GM12878 (cell line): ENCODE results near the gene PUS3.

Experiments used
- ATF2 ChIP-seq: IDR thresholded peaks from 2 replicates; pipeline ENCODE4 v1.6.1; 2012; ENCODE audit warnings: low read length, inconsistent platforms
- CTCF ChIP-seq, 3 experiments: IDR thresholded peaks in 2 of 3; conservative IDR thresholded peaks in 1 of 3; 2 replicates each; pipeline ENCODE4 v1.5.1; 2011; ENCODE audit warnings: low read depth in 3 of 3, low read length in 3 of 3, mild to moderate bottlenecking in 3 of 3, control low read depth in 2 of 3, moderate library complexity in 2 of 3, inconsistent platforms in 1 of 3, mixed read lengths in 1 of 3; ENCODE audit not compliant: control insufficient read depth in 2 of 3, insufficient read depth in 1 of 3; ENCODE audit errors: extremely low read depth in 1 of 3
- E2F8 ChIP-seq: fragments of 450-650 bp; IDR thresholded peaks from 2 replicates; pipeline ENCODE4 v1.6.1; 2018; ENCODE audit warnings: mild to moderate bottlenecking, low read depth, moderate library complexity; ENCODE audit not compliant: partially characterized antibody
- KDM1A ChIP-seq: fragments of 200-600 bp; sonication (generic); IDR thresholded peaks from 2 replicates; pipeline ENCODE4 v1.6.1; 2016; ENCODE audit warnings: borderline replicate concordance
- MAX ChIP-seq: IDR thresholded peaks from 2 replicates; pipeline ENCODE4 v1.6.1; 2012; ENCODE audit warnings: low read depth, low read length, improper control_type of control experiment
- MXI1 ChIP-seq: fragments of 150-350 bp; IDR thresholded peaks from 2 replicates; pipeline ENCODE4 v1.6.1; 2011; ENCODE audit warnings: low read depth, mild to moderate bottlenecking, inconsistent platforms, low read length, improper control_type of control experiment
- POLR2A ChIP-seq: IDR thresholded peaks from 2 replicates; pipeline ENCODE4 v1.6.1; 2011; ENCODE audit warnings: low read depth, mild to moderate bottlenecking, low read length
- RAD51 ChIP-seq: fragments of 450-650 bp; IDR thresholded peaks from 2 replicates; pipeline ENCODE4 v1.6.1; 2016; ENCODE audit warnings: moderate library complexity, mild to moderate bottlenecking, inconsistent platforms
- RELB ChIP-seq: fragments of 450-650 bp; IDR thresholded peaks from 2 replicates; pipeline ENCODE4 v1.6.1; 2017; ENCODE audit warnings: low read depth, mild to moderate bottlenecking, moderate library complexity
- SREBF2 ChIP-seq: IDR thresholded peaks from 2 replicates; pipeline ENCODE4 v1.6.1; 2012; ENCODE audit warnings: mild to moderate bottlenecking, low read length
- ZBTB33 ChIP-seq: fragments of 450-650 bp; IDR thresholded peaks from 2 replicates; pipeline ENCODE4 v1.6.1; 2017; ENCODE audit warnings: mild to moderate bottlenecking
- ZZZ3 ChIP-seq: IDR thresholded peaks from 2 replicates; pipeline ENCODE4 v1.6.1; 2011; ENCODE audit warnings: low read depth; ENCODE audit not compliant: control insufficient read depth, insufficient read length

- TF ChIP-seq CTCF (IDR thresholded peaks at IDR 0.05 in 2 of 3, conservative IDR thresholded peaks at IDR 0.05 in 1 of 3; ENCODE audit: control insufficient read depth in 2 of 3, extremely low read depth in 1 of 3, insufficient read depth in 1 of 3, low read depth in 3 of 3, low read length in 3 of 3) (no peak), ZBTB33 (no peak), ZZZ3 (no peak), POLR2A (no peak), RELB (no peak), MAX (no peak), SREBF2 (no peak), MXI1 (no peak), KDM1A (no peak), E2F8 (no peak), RAD51 (no peak), ATF2 (no peak)
These were observed 20.6 kb upstream of the PUS3 start for GRCh38 chr11:125923633-125924032.
